ENCODE results near the gene ZFPM1.

ZFPM1 gene

DNA sequence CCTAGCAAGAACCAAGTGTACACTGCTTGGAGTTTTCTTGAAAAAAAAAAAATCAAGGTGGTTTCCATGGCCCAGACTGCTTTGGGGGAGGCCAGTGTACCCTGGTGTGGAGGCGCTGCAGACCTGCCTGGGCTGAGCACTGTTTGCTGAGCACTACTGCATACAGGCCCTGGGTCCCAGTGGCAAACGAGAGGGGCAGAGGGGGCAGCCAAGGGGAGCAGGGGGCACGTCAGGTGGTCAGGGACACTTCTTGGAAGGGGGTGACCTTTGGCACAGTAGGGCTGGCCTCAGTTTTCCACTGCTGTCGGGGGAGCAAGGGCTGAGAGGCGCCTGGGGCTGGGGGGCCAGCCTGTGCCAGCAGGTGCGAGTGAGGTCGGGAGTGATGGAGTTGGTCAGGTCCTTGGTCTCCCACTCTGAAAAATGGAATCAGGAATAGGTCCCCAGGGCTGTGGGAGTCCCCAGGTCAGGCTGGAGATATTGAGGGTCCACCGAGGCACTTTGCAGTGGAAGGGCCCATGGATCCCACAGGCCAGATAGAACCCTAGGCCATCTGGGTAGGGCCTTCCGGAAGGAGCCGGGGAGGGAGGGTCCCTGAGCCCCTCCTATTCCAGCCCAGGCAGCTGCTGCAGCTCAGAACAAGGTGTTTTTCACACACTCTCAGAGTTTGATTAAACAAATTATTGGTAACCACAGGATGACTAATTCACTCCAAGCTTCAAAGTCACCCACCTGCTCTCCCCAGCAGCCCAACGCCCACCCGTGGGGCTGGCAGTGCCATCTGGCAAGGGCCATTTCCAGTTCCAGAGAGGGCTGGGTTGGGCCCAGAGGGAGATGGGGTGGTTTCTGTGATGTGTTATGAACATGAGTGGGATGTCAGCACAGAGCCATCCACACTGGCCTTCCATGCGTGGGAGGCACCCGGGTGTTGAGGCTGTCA is 3.5 kb downstream of the ZFPM1 start:
- DNase-seq (ENCODE audit: insufficient read length, low spot score) (no peak), FAIRE-seq (no peak)
- TF ChIP-seq POLR2A (IDR thresholded peaks at IDR 0.05; ENCODE audit: low read depth, low read length), result no peak

DNA sequence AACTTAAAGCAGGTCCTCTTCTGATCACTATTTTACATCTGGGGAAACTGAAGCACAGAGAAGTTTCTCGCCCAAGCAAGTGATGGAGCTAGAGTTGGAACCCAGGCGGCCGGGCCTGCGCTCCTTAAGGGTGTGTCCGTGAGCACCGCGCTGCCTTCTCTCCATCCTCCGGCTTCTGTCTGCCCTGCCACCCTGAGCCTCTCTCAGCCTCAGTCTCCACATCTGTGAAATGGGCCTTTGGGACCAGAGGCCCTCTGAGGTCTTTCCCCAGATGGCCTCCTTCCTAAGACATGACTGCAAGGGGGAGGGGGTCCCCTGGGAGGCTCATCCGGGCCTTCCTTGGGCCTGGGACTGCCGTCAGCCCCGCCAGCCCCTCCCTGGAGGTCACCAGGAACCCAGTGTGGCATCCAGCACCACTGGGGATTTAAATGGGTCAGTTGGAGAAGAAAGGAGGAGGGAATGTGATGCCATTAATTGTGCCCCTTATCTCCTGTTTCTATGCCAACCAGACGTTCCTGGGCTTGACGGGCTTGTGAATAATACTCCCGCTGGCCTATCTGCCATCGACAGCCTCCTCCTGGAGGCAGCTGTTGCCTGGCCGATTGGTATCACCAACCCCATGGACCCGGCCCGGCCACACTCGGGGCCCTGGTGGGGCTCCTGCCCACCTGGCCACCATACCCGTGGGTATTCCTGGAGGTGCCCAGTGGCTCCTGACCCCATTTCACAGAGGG is 5.1 kb downstream of the ZFPM1 start:
- DNase-seq (ENCODE audit: insufficient read length, low spot score), result no peak
- no peak for FAIRE-seq
- no peak for TF ChIP-seq POLR2A (IDR thresholded peaks at IDR 0.05; ENCODE audit: low read depth, low read length)

DNA sequence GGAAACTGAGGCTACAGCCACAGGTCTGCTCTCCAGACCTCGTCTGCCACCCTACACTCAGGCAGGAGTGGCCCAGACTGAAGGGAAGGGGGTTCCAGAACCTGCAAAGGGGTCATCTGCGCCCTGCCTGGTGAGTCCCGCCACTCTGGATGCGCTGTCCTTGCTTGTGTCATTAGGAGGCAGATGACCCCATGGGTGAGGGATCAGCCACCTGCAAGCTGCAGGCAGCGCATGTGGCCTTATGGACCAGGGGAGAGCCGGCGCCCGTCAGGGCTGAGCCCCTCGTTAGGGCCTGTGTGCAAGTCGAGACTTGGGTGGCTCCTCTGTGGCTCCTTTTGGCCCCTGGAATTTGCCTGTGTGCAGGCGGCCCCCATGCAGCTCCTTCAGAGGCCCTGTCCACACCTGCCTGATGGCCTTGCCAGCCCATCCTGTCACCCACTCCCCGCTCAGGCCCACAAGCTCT is 5.7 kb downstream of the ZFPM1 start:
- TF ChIP-seq POLR2A (IDR thresholded peaks at IDR 0.05; ENCODE audit: low read depth, low read length), result no peak
- DNase-seq (ENCODE audit: insufficient read length, low spot score) (no peak), FAIRE-seq (no peak)

DNA sequence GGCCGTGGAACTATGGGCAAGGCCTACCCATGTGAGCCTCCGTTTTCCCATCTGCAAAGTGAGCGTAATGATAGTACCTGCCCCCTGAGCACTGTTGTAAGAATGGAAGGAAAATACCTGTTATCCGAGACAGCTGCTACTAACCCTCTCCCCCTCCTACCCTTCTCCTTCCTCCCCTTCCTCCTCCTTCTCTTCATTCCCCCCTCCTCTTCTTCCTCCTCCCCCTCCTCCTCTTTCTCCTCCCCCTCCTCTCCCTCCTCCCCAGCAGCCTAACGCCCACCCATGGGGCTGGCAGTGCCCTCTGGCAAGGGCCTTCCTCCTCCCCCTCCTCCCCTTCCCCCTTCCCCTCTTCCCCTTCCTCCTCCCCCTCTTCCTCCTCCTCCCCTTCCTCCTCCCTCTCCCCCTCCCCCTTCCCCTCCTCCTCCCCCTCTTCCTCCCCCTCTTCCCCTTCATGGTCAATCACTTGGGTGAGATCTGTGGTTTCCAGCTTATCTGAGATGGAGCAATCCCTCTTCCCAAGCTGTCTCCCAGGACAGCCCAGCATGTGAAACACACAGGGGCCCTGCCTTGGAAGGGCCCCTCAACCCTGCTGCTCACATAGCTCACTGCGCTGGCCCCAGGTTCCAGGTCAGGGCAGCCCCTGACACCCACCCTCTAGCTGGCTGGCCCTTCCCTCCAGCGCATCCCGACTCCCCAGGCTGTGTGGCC is 6.4 kb downstream of the ZFPM1 start:
- FAIRE-seq (no peak), DNase-seq (ENCODE audit: insufficient read length, low spot score) (no peak)
- no peak for TF ChIP-seq POLR2A (IDR thresholded peaks at IDR 0.05; ENCODE audit: low read depth, low read length)

DNA sequence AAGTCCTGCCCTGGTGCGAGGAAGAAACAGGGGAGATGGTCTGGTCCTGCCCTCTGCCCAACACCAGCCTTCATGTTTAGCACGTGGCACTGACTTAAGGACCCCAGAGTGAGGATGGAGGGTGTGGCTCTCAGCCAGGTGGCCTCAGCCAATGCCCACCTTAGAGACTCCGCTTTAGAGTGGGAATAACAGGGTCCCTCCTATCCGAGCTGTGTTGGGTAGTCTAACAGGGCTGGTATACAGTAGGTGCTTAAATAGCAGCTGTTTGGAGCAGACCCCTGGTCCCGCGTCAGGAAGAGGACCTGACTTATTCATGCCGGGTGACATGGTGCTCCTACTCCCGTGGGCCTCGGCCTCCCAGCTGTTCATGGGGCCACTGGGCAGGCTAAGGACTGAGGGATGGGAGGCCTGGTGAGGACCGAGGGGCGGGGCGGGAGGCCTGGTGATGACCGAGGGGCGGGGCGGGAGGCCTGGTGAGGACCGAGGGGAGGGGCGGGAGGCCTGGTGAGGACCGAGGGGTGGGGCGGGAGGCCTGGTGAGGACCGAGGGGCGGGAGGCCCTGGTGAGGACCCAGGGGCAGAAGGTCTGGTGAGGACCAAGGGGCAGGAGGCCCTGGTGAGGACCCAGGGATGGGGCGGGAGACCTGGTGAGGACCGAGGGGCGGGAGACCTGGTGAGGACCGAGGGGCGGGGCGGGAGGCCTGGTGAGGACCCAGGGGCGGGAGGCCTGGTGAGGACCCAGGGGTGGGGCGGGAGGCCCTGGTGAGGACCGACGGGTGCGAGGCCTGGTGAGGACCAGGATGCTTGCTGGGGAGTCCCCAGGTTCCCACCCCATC is 7.6 kb downstream of the ZFPM1 start:
- FAIRE-seq (no peak), DNase-seq (ENCODE audit: insufficient read length, low spot score) (no peak)
- TF ChIP-seq POLR2A (IDR thresholded peaks at IDR 0.05; ENCODE audit: low read depth, low read length), result no peak

DNA sequence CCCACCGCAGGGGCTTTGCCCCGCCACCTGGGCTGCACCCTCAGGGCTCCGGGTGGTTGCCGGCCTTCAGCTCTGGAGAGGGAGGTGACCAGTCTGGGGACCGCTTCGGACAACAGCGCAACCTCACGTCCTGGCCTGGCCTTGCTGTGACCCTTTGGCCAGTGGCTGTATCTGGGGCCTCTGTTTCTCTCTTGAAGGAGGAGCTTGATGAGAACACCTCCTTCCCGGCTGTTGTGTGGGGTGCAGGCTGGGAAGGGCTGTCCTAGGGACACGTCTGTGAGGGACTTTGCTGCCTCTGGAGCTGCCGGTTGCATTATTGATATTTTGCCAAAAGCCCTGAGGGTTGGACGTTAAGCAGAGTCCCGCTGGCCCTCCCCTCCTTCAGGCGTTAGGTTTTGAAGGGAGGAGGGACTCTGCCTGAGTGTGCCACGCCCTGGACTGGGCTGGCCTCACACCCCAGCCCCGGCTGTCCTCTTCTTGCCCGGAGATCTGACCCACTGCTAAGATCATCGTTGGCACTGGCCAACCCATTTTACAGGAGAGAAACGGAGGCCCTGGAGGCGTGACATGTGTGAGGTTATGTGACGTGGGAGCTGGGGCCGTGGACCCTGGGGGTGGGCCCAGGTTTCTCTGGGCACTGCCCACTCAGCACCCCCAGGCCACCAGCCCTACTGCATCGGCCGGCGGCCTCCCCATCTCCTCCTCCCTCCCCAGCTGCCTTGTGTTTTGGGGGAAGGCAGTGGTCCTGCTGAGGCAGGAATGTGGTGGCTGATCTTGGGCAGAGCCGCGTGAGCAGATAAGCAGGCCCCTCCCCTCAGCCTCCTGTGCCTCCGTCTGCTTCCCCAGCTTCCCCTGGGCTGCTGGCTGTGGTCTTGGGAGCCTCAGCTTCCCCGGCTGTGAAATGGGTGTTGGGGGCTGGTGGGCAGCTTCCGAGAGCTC is 8.5 kb downstream of the ZFPM1 start:
- no peak for TF ChIP-seq POLR2A (IDR thresholded peaks at IDR 0.05; ENCODE audit: low read depth, low read length)
- DNase-seq (ENCODE audit: insufficient read length, low spot score) (peak; percentile 90), FAIRE-seq (no peak)

DNA sequence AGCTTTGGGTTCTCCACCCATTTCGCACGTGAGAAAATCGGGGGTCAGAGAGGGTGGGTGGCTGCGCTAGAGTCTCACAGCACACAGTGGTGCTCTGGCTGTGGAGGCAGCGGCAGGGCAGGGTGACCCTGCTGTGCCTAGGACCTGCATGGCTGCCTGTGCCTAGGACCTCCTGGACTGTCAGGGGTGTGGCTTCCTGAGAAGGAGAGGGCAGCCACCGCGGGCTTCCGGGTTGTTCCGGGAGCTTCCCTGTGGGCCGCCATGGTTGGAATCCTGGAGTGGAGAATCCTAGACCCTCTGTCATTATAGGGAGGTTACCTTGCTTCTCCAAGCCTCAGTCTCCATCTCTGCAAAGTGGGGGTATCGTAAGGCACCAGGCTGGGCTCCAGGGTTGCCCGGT is 9.3 kb downstream of the ZFPM1 start:
- FAIRE-seq (no peak), DNase-seq (ENCODE audit: insufficient read length, low spot score) (no peak)
- no peak for TF ChIP-seq POLR2A (IDR thresholded peaks at IDR 0.05; ENCODE audit: low read depth, low read length)

DNA sequence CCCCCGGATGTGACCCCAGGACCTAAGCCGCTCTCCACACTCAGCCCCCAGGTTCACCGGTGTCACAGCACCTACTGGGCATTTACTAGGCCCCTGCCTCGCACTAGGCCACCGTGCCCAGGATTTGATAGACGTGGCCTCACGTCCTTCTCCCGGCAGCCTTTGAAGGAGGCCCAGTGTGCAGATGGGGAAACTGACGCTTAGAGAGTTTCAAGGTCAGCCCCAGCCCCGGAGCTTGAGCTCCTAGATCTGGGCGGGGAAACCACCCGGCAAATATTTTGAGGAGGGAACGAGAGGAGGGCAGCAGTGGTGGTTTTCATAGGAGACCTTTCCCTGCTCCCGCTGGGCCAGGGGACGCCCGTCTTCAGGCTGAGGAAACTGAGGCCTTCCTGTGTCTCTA is 10.3 kb downstream of the ZFPM1 start:
- DNase-seq (ENCODE audit: insufficient read length, low spot score) (no peak), FAIRE-seq (no peak)
- no peak for TF ChIP-seq POLR2A (IDR thresholded peaks at IDR 0.05; ENCODE audit: low read depth, low read length)

DNA sequence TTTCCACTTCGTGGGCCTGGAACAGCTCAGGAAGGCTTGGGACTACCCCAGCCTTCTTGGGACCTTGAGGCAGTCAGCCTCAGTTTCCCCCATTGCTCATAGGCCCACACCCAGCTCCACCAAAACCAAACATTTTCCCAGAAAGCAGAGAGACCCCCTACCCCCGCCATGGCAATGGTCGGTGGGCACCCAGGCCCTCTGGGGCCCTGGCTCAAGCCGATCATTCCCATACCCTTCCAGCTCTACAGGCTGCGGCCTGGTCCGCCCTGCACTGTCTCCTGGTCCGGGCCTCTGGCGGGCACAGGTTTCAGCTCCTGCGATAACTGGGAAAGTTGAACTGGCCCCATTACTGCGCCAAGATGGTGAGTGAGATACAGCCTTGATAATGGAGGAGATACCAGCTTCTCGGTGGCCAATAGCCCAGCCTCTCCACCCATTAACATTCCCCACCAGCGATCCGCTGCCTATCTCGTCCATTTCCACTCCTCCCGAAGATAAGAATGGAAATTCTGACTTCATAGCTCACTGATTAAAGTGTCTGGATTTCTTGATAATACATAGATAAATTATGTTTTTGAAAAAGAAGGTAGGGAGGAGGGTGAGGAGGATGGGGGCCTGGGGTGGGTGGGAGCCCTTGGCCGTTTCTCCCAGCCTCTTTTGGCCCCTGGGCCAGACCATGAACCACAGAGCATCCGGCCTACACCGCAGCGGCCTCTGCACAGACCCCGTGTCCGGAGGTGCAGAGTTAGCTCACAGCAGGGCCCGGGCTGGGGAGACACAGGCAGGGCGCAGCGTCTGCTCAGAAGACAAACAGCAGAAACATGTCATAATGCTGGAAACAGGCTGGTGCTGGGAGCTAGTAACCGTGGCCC is 11.6 kb downstream of the ZFPM1 start:
- DNase-seq (ENCODE audit: insufficient read length, low spot score) (no peak), FAIRE-seq (no peak)
- no peak for TF ChIP-seq POLR2A (IDR thresholded peaks at IDR 0.05; ENCODE audit: low read depth, low read length)

DNA sequence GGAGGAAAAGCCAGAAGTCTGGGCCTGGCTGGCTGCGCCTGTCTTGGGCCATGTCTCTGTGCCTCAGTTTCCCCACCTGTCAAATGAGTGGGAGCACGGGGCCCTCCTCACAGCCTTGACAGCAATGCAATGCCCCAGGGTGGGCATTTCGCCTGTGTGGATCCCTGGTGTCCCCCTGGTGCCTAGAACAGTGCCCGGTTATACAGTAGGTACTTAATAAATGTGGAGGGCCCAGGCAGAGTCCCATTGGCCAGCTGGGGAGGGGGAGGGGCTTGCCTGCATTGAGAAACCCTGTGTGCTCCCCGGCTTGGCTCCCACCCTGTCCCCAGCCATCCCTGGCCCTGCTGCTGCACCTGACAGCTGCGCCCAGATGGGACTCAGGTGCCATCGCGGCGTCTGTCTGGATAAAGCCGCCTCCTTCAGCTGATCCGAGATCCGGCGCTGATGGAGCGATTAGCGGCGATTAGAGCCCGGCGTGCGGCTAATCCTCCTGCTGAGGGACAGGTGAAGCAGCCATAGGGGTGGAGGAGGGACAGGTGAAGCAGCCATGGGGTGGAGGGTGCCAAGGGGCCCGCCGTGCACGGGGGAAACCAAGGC is 12.4 kb downstream of the ZFPM1 start:
- FAIRE-seq, result no peak
- no peak for TF ChIP-seq POLR2A (IDR thresholded peaks at IDR 0.05; ENCODE audit: low read depth, low read length)
- no peak for DNase-seq (ENCODE audit: insufficient read length, low spot score)
